Liver (tissue), 3 donors: ENCODE measurements around the gene CADM3.

ENCODE experiments used
- RAD21 ChIP-seq, 2 donors: IDR thresholded peaks; 2 replicates each; pipeline ENCODE4 v1.6.1; 2016; ENCODE audit warnings: antibody characterized with exemption in 2 of 2, mild to moderate bottlenecking in 2 of 2
- TF ChIP-seq, protein P1 (sequence below): fragments of 150-350 bp; IDR thresholded peaks from 2 replicates; pipeline ENCODE4 v1.5.1; 2017; ENCODE audit warnings: improper control_type of control experiment, low read depth, low read length; ENCODE audit not compliant: missing input control
- TF ChIP-seq, protein P2 (sequence below): IDR thresholded peaks from 2 replicates; pipeline ENCODE4 v1.6.1; 2016; ENCODE audit warnings: antibody characterized with exemption
- donor health status: healthy.
- donor health status: healthy.

DNA sequence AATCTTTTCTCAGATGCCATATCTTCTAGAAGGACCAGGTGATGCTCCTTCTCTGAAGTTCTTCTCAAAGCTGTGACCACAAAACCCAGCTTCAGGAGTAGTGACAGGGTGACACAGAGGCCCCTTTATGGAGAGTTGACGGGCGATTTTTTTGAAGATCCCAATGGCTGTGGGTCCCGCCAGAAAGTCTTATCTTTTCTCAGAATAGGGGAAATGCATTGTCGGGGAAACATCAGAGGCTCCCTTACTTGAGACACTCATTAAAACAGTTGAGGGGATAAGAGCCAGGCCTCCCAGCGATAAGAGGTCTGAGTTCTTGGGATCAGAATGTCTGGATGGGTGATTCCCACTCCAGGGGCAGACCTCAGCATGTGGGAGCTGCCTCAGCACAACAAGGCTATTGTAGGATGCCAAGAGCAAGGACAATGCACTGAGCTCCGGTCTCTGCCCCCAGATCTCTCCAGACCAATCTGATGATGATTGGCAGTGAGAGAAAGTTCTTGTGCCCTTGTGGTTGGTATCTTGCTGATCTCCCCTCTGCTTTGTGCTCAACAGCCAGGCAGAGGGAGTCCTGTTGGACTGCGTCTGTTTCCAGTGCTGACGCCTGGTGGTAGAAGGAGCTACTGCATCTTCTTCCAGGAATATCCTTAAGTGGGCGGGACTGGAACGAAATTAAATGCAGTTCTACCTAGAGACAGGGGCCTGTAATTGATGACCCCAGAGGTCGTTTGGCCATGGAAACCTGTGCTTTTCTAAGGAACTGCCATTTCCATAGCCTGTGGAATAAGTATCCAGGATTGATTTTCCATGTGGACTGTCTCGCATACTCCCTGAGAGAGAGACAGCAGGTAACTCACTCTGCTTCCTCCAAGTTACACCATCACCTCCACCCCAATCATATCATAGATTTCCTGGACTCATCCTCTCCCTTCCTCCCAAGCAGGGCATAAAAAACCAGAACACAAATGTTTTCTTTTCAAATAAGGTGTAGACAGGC lies 26.4 kb downstream of the CADM3 start:
- peak; percentile 72 to 85 for TF ChIP-seq RAD21 (IDR thresholded peaks at IDR 0.05)
- TF ChIP-seq, protein P1, sequence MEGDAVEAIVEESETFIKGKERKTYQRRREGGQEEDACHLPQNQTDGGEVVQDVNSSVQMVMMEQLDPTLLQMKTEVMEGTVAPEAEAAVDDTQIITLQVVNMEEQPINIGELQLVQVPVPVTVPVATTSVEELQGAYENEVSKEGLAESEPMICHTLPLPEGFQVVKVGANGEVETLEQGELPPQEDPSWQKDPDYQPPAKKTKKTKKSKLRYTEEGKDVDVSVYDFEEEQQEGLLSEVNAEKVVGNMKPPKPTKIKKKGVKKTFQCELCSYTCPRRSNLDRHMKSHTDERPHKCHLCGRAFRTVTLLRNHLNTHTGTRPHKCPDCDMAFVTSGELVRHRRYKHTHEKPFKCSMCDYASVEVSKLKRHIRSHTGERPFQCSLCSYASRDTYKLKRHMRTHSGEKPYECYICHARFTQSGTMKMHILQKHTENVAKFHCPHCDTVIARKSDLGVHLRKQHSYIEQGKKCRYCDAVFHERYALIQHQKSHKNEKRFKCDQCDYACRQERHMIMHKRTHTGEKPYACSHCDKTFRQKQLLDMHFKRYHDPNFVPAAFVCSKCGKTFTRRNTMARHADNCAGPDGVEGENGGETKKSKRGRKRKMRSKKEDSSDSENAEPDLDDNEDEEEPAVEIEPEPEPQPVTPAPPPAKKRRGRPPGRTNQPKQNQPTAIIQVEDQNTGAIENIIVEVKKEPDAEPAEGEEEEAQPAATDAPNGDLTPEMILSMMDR, result peak; percentile 81
- TF ChIP-seq, protein P2, sequence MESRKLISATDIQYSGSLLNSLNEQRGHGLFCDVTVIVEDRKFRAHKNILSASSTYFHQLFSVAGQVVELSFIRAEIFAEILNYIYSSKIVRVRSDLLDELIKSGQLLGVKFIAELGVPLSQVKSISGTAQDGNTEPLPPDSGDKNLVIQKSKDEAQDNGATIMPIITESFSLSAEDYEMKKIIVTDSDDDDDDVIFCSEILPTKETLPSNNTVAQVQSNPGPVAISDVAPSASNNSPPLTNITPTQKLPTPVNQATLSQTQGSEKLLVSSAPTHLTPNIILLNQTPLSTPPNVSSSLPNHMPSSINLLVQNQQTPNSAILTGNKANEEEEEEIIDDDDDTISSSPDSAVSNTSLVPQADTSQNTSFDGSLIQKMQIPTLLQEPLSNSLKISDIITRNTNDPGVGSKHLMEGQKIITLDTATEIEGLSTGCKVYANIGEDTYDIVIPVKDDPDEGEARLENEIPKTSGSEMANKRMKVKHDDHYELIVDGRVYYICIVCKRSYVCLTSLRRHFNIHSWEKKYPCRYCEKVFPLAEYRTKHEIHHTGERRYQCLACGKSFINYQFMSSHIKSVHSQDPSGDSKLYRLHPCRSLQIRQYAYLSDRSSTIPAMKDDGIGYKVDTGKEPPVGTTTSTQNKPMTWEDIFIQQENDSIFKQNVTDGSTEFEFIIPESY, result no peak
